H1 (cell line): ENCODE results near the gene SLC5A11. TPM values are rescaled to one million over a fixed set of nuclear protein-coding genes. Genes with fewer than 3 reads are reported as not detected.

ENCODE experiments used
- ASH2L ChIP-seq: fragments of 200-600, 300-600 bp; sonication (generic); IDR thresholded peaks from one replicate; pipeline ENCODE4 v1.7.1; 2017; ENCODE audit warnings: low read length
- HDAC6 ChIP-seq: IDR thresholded peaks from one replicate; pipeline ENCODE4 v1.7.1; 2012; ENCODE audit warnings: low read depth, mild to moderate bottlenecking, inconsistent platforms, low read length, moderate library complexity
- RBBP5 ChIP-seq: IDR thresholded peaks from 2 replicates; pipeline ENCODE4 v1.7.1; 2012; ENCODE audit warnings: low read depth, mild to moderate bottlenecking, inconsistent platforms, low read length, moderate library complexity, borderline replicate concordance
- polyA plus RNA-seq, 7 experiments: library from polyadenylated mRNA; depleted of rRNA in 3 of 7; stranded (reverse) in 5 of 7; unstranded in 2 of 7; fragments of >200 nt in 5 of 7; fragments of 200-250 nt in 2 of 7; gene quantifications; 1 replicate in 5 of 7; 2 replicates in 1 of 7; 4 replicates in 1 of 7; pipeline versions ENCODE4 v1.2.1 to v1.2.3, GENCODE V29; 2011 to 2013; ENCODE audit warnings: missing spikeins in 2 of 7, mixed read lengths in 2 of 7
- total RNA-seq: library from RNA; stranded (reverse); fragmentation: NEBNext Ultra II Directional; extraction: Animal tissue kit (Norgen Biotek cat#: 25700); gene quantifications from 2 replicates; pipeline ENCODE4 v1.2.1, GENCODE V29; 2021
- TF ChIP-seq, protein P1 (sequence below): fragments of 300-600 bp; sonication (generic); IDR thresholded peaks from 2 replicates; pipeline ENCODE4 v1.7.1; 2012; ENCODE audit warnings: low read length, moderate library complexity, mild to moderate bottlenecking, inconsistent platforms; ENCODE audit not compliant: insufficient replicate concordance

Gene SLC5A11
- total and polyA plus RNA-seq, 2 of the 8 experiments (the other 6 are each of a cell fraction or from before 2014, with no cell fraction given), result 0.26 to 0.59 TPM

DNA sequence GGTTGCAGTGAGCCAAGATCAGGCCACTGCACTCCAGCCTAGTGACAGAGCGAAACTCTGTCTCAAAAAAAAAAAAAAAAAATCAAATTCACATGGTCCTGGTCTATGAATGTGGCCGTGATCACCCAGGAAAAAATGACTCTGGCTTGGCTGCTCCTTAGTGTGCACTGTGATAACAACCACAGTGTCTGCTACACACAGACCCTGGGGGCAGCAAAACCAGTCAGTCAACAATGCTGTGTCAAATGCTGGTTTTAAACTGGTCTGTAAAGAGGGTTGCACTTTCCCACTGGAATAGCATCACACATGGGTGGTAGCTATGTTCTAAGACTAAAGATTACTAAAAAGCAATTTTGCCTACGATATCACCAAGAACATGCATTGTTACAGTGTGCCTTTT is 98.4 kb downstream of the SLC5A11 start (continued):
- TF ChIP-seq, protein P1, sequence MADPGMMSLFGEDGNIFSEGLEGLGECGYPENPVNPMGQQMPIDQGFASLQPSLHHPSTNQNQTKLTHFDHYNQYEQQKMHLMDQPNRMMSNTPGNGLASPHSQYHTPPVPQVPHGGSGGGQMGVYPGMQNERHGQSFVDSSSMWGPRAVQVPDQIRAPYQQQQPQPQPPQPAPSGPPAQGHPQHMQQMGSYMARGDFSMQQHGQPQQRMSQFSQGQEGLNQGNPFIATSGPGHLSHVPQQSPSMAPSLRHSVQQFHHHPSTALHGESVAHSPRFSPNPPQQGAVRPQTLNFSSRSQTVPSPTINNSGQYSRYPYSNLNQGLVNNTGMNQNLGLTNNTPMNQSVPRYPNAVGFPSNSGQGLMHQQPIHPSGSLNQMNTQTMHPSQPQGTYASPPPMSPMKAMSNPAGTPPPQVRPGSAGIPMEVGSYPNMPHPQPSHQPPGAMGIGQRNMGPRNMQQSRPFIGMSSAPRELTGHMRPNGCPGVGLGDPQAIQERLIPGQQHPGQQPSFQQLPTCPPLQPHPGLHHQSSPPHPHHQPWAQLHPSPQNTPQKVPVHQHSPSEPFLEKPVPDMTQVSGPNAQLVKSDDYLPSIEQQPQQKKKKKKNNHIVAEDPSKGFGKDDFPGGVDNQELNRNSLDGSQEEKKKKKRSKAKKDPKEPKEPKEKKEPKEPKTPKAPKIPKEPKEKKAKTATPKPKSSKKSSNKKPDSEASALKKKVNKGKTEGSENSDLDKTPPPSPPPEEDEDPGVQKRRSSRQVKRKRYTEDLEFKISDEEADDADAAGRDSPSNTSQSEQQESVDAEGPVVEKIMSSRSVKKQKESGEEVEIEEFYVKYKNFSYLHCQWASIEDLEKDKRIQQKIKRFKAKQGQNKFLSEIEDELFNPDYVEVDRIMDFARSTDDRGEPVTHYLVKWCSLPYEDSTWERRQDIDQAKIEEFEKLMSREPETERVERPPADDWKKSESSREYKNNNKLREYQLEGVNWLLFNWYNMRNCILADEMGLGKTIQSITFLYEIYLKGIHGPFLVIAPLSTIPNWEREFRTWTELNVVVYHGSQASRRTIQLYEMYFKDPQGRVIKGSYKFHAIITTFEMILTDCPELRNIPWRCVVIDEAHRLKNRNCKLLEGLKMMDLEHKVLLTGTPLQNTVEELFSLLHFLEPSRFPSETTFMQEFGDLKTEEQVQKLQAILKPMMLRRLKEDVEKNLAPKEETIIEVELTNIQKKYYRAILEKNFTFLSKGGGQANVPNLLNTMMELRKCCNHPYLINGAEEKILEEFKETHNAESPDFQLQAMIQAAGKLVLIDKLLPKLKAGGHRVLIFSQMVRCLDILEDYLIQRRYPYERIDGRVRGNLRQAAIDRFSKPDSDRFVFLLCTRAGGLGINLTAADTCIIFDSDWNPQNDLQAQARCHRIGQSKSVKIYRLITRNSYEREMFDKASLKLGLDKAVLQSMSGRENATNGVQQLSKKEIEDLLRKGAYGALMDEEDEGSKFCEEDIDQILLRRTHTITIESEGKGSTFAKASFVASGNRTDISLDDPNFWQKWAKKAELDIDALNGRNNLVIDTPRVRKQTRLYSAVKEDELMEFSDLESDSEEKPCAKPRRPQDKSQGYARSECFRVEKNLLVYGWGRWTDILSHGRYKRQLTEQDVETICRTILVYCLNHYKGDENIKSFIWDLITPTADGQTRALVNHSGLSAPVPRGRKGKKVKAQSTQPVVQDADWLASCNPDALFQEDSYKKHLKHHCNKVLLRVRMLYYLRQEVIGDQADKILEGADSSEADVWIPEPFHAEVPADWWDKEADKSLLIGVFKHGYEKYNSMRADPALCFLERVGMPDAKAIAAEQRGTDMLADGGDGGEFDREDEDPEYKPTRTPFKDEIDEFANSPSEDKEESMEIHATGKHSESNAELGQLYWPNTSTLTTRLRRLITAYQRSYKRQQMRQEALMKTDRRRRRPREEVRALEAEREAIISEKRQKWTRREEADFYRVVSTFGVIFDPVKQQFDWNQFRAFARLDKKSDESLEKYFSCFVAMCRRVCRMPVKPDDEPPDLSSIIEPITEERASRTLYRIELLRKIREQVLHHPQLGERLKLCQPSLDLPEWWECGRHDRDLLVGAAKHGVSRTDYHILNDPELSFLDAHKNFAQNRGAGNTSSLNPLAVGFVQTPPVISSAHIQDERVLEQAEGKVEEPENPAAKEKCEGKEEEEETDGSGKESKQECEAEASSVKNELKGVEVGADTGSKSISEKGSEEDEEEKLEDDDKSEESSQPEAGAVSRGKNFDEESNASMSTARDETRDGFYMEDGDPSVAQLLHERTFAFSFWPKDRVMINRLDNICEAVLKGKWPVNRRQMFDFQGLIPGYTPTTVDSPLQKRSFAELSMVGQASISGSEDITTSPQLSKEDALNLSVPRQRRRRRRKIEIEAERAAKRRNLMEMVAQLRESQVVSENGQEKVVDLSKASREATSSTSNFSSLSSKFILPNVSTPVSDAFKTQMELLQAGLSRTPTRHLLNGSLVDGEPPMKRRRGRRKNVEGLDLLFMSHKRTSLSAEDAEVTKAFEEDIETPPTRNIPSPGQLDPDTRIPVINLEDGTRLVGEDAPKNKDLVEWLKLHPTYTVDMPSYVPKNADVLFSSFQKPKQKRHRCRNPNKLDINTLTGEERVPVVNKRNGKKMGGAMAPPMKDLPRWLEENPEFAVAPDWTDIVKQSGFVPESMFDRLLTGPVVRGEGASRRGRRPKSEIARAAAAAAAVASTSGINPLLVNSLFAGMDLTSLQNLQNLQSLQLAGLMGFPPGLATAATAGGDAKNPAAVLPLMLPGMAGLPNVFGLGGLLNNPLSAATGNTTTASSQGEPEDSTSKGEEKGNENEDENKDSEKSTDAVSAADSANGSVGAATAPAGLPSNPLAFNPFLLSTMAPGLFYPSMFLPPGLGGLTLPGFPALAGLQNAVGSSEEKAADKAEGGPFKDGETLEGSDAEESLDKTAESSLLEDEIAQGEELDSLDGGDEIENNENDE, result no peak
- TF ChIP-seq HDAC6, result no peak
- TF ChIP-seq RBBP5, result no peak
- TF ChIP-seq ASH2L, result no peak
